NCI-H510A treated with DMSO at 0.1 percent for 48 hours (cell line): Measurements from ENCODE around the gene SNX19.

Source experiments
- DNase-seq: peaks from one replicate; lab custom pipeline; 2025; lab: John Stamatoyannopoulos, UW

The SNX19 gene

DNA sequence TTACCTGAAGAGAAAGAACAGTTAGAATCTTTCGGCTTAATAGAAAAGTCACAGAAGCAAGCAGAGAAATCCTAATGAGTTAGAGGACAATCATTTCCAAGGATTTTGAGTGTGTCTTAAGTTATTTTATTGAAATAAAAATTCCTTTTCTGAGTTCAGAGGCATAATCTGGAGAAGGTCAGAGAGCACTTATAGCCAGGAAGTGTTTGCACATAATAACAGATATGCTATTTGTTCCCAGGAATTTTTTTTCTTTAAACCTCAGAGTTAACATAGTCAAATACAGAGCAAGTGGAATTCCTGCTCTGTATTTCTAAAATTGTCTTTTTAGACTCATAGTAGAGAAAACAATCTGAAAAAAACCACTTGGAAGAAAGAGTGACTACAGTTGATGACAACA lies 74.3 kb downstream of the SNX19 start:
- DNase-seq: no peak

DNA sequence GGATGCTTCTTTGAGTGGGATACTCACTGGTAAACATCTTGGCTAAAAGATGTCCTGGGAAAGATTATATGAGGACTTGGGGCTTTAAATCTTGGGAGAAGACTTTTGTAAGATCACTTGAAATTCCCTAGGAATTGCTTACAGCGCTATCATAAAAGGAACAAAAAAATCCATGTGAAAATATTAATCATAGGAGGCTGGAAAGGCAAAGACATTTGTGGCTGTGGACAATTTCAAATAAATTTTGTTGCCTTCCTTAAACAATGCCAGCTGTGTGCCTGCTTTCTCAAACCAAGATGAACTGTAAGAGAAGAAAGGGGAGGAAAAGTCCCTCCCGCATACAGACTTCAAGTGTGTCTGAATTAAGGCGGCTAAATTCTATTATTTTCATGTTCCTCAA lies 75.6 kb downstream of the SNX19 start:
- DNase-seq: no peak

- no peak for DNase-seq
These were observed 76.2 kb downstream of the SNX19 start for GRCh38 chr11:130839981-130840666.

- no peak for DNase-seq
These were observed 79.1 kb downstream of the SNX19 start for GRCh38 chr11:130837194-130837593.

GRCh38 chr11:130834886-130835285 lies 81.4 kb downstream of the SNX19 start:
- no peak for DNase-seq

- DNase-seq: no peak
These were observed 83.5 kb downstream of the SNX19 start for GRCh38 chr11:130832566-130833425.

DNA sequence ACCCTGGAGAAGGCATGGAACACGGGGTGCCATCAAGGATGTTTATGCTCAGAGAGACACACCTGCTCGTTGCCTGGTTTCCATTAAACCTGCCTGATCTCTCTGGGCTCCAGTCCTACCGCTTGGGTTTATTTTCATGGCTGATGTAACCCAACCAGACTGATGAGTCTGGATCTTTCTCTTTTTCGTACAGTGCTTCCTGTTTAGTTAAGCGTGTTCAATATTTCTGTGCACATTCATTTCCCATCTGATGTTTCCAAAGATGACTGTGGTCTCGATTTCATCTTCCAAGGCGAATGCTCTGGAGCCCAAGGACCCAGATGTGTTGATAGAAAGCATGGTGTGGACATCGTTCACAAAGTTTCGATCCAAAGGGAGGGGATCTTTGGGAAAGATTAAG lies 84.3 kb downstream of the SNX19 start:
- no peak for DNase-seq

DNA sequence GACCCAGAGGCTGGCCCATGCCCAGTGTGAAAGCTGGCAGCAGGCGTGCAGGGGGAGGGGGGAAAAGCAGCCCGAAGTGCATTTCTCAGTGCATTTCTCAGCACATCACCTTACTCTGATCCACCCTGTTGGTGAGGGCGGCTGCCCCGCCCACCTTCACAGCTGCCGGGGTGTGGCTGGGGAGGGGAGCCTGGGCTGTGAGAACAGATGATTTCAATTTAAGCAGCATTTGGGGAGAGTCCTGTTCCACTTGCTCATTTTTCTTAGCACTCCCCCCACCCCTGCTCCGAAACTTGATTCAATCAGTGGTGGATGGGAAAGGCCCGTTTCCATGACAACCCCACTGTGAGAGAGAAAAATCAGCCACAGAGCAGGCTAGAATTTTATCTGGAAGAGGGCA lies 84.8 kb downstream of the SNX19 start:
- no peak for DNase-seq

DNA sequence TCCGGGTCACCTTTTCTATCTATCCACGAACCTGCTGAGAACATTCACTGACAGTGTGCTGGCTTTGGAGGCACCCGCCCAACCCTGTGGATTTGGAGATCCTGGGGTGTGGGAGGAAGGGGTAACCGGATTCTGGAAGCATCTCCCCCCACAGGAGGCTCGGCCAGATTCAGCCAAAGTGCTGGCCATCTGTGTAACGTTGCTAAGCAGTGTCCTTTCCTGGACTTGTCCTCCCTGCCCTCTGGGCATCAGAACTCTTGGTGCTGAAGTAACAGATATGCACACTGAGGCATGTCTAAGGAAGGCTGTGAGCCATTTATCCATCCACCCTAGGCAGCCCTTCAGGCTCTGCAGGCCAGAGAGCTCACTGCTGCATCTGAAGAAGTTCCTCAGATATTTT lies 85.7 kb downstream of the SNX19 start:
- no peak for DNase-seq

GRCh38 chr11:130829920-130830511 lies 86.3 kb downstream of the SNX19 start:
- no peak for DNase-seq

- no peak for DNase-seq
These were observed 87.5 kb downstream of the SNX19 start for GRCh38 chr11:130828741-130829140.

GRCh38 chr11:130827451-130828377 lies 88.6 kb downstream of the SNX19 start:
- no peak for DNase-seq

GRCh38 chr11:130826572-130826971 lies 89.7 kb downstream of the SNX19 start:
- no peak for DNase-seq

GRCh38 chr11:130825983-130826382 lies 90.3 kb downstream of the SNX19 start:
- no peak for DNase-seq

- no peak for DNase-seq
These were observed 90.7 kb downstream of the SNX19 start for GRCh38 chr11:130825561-130825960.
